GM21423 (cell line): Measurements from ENCODE around the gene SRP14.
"Not testable (repeated sequence)": the region's sequence is repeated elsewhere in the genome, so short reads cannot be mapped to it uniquely, and the experiment has no call there.

Experiments
- ATAC-seq: cut with Tn5 transposase; IDR thresholded peaks from one replicate; pipeline ENCODE4 v1.9.1; 2021; ENCODE audit warnings: mild to moderate bottlenecking, moderate library complexity; ENCODE audit not compliant: unreplicated experiment

Gene SRP14

DNA sequence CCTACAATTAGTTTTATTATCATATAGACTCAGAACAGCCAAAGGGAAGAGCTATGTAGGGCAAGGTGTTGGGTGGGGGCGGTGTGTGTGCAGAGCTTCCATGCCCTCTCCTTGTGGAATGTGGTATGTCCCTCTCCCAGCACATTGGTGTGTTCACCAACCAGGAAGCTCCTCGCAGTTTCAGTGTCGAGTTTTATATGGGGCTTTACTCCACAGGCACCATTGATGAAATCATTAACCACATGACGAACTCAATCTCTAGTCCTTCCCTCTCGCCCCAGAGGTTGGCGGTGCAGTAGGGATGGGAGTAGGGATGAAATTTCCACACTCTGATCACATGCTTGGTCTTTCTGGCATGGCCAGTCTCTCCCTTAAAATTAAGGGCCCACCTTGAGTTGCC, 13.6 kb upstream of the SRP14 start:
- no peak for ATAC-seq

DNA sequence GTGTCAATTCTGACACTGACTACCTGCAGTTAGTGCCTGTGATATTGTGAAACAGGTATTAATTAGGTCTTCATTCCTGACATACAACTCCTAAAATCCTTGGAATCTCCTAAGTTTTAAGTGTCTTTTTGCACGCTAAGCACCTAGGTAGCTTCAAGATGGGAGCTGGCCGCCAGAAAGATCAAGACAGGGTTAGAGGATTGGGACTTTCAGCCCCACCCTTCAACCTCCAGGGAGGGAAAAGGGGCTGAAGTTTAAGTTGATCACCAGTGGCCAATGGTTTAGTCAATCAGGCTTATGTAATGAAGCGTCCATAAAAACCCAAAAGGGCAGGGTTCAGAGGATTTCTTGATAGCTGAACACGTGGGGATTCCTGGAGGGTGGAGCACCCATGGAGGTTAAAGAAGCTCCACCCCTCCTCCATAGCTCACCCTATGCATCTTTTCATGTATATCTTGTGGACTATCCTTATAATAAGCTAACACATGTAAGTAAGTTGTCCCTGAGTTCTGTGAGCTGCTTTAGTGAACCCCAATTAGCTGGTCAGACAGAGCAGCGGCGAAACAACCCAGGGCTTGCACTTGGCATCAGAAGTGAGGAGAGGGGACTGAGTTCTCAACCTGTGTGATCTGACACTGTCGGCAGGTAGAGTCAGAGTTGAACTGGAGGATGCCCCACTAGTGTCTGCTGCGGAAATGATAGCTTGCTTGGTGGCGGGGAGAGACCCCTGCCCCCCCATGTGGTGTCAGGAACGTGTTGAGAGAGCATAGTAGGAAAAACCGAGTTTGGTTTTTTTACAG, 12.8 kb upstream of the SRP14 start:
- ATAC-seq: no peak

DNA sequence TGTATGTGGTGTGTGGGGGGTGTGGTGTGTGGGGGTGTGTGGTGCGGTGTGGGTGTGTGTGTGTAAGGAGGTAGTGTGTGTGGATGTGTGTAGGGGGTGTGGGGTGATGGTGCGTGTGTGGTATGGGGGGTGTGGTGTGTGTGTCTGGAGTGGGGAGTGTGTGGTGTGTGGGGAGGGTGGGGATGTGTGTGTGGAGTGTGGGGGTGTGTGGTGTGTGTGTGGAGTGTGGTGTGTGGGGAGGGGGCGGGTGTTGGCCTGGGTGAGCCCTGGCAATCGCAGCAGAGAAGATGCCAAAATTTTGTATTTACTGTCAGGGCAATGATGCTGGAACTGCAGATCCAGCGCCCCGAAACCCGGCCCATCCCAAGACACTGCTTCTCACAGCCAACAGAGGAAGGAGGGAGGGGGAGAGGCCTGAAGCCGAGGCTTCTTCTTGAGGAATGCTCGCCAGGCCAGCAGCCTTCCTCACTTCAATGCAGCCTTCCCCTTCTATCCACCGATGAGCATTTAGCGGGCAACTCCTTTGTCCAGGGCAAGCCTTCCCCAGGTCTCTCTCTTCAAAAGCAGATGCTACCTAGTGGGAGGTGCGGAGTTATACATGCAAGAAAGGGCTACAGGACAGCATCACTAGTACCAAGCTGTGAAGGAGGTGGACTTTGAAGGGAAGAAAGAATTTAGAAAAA, 11.9 kb upstream of the SRP14 start:
- ATAC-seq: no peak

DNA sequence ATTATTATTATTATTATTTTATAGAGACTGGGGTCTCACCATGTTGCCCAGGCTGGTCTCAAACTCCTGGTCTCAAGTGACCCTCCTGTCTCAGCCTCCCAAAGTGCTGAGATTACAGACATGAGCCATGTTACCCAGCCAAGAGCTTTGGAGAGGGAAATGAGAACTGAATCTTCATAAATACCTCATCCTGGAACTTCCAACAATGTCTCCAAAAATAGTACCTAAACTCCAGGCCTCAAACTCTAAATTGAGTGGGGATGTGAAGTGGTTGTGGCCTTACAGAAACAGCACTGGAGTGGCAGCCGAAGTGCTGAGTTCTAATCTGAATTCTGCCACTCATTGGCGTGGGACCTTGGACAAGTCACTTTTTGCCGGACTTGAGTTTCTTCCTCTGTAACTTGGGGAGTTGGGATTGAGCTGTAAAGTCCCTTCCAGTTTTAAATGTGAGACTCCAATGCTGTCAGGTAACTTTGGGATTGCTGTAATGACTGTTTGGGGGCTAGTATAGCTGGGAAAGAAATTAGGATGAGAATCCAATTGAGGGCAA, 10.0 kb upstream of the SRP14 start:
- ATAC-seq: no peak

DNA sequence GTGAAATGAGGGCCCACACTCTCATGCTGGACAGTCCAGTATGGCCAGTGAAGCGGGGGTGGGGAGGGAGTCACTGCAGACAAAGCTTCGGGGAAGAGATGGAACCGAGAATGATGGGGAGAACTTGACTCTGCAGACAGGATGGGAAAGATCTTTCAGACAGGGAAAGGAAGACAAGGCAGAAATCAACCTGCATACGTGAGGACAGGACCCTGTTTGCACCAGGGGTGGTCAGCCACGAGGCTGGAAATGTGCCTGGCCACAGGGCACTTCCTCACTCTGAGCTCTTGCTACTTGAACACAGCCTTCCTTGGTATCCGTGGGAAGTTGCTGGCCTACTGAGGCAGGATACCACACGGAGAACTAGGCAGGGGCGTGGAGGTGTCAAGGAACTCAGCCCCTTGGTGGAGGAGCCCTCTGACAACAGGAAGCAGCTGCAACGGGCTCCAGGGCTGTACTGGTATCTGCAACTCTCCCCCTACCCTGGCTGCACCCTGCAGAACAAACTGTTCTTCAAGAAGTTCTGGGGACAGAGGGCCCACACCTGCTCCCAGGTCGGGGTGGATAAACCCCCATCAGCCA, 9.3 kb upstream of the SRP14 start:
- ATAC-seq: peak; percentile 21

DNA sequence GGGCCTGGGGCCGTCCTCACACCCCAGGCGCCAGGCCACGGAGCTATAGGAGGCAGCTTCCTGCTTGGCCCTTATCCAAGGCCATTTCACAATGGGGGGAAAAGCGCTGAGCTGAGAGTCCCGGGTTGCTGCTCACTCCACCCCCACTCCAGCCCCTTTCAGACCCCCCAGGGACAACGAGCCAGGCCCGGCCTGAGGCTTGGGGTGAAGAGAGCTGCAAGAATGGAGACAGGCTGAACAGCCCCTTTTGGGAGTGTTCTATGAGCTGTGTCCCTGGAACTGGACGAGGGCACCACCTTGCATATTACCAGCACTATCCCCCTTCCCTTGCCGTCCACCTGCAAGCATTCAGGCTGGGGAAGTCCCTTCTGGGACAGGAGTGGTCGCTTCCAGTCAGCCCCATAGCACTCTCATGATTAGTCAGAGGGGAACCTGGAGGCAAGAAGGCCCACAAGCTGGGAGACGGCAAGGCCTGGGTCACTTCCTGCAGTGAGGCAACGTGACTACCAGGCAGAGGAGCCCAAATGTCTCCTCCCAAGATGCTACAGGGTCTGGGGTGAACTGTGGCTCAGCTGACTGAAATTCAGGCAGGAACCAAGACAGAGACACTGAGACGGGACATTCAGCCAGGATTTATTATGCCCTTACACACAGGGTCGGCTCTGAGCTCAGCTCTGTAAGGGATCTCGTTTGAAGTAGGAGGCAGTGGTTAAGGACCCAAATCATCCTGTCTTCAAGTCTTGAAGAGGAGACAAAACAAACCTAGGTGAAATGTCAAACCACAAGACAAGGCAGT, 8.6 kb upstream of the SRP14 start:
- peak; percentile 51 for ATAC-seq

DNA sequence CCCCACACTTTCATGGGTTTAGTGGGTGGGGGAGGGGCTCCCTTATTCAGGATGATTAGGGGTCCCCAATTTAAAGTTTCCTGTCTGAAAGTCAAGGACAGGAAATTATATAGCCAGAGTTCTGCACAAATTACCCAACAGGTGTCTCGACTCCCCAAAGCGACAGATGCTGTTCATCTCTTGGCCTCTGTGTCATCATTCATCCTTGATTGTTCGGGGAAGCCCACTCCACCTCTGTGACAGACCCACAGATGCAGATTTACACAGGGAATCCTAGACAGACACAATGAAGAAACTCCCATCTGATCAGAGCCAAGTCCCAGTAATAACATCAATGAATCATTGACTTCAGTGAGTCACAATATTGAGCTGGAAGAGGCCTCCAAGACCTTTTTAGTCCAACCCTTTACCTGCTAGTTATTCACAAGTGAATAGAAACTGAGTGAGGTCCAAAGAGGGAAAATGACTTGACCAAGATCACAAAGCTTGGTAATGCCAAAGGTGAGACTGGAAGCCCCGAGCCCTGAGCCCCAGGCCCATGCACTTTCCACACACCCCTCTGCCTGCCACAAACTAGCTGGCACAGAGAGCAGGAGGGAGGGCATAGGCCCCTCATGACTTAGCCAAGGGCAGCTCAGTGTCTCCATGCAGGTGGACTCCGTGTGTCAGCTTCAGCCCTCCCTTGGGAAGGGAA, 7.9 kb upstream of the SRP14 start:
- ATAC-seq: no peak

DNA sequence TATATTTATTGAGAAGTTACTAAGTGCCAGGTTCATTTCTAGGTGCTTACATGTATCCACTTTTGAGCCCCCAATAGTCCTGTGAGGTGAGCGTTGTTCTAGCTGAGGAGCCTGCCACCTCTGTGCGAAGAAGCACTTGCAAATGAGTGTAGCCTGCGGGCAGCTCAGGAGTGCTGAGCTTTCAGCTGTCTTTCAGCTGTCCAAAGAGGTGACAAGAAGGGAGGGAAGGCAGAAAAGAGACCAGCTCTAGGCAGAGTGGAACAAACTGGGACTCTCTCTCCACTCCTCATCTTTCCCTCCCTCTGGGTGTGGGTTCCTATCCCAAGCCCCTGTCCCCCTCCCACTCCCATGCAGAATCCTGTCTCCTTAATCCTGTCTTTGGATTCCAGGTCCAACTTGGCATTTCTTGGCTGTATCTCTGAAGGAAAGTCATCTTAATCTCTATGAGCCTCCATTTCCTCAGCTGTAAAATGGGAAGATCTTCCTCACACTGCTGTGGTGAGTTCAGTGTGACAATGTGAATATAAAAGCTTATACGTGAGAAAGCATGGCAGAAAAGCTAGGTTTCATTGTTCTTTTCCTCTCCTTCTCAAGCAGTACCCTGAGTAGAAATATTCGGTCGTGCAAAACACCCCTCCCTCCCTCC, 6.7 kb upstream of the SRP14 start:
- ATAC-seq: no peak

DNA sequence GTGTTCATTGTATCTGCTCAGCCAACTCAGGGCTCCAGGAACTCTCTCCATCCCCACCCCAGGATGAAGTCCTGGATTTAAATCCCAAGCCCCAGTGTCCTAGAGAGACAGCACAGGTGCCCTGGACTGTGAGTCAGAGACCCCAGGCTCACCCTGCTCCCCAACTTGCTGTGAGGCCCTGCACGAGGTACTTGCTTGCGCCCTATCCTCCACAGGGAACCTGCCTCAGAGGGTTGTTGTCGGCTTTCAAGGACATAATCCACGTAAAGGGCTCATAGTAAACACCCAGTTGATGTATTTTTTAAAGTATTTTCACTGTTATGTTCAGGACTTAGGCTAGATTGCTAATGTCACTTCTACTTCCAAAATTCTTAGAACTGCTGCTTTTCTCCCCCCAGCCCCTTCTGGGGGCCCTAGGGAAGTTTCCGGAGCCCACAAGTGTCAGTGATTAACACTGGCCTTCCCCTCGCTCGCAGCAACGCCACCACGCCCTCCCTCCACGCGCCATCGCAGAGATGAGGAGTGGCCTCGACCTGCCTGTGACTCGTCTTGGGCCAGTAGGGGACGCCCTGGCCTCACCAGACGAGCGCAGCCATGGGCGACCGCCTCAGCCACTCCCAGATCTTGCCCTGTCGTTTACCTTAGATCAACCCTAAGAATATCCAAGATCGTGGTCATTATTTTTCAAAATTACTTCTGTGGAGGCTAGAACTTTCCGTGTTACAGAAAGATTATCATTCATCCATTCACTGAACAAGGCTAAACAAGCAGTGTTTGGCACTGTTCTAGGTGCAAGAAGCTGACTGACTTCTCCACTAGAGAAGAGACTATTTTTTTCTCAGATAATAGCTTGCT, 6.0 kb upstream of the SRP14 start:
- peak; percentile 69 for ATAC-seq

DNA sequence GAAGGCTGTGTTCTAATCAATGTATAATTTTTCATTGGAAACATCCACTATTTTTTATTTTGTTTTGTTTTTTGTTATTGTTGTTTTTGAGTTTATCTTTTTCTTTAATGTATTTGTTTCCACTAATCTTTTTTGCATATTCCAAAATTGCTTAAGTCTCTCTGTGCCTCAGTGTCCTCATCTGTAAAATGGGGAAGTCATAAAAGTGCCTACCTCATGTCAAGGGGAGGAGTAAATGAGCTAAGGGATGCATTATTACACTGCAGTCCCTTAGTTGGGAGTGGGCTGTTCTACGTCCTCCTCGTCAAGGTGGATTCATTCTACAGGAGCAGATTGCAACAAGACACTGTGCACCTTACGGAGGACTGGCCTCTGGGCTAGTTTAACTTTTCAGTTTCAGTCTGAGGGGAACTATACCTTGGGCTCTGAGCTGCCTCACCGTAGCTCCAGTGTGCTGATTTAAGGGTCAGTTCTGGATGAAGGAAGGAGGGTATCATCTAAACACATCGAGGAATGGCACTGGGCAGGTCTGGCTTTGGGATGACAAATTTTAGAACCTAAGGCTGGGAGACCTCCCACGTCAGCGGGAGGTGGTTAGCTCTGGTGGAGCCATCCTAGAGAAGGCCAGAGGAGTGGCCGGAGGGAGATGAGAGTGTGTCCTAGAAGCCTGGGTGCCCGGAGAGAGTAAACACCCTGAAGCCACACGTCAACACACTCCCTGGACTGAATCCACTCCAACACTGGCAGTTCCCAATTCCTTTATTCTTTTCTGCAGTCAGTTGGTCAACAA, 5.1 kb upstream of the SRP14 start:
- ATAC-seq: no peak

DNA sequence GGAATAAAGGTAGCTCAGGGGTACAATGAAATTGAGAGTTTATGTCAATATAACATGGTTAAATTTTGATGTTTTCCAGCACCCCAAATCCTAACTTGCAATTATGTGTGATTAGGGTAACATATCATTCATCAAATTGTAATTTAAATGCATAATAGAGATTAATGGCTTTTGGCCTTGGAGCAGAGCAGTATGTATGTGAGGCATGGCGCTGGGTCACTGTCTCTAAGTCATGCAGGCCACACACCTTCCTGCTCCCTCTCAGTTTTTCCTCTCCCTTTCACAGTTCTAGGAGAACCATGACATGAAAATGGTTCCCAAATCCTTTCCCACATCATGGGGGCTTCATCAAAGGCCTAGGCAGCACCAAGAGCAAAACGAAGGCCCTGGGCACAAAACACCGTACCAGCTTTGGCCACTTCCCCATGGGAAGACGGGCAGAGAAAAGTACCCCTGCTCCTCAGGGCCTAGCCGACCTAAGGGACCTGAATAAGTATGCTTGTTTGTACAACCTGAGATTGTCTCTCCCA, 3.9 kb upstream of the SRP14 start:
- ATAC-seq: no peak

DNA sequence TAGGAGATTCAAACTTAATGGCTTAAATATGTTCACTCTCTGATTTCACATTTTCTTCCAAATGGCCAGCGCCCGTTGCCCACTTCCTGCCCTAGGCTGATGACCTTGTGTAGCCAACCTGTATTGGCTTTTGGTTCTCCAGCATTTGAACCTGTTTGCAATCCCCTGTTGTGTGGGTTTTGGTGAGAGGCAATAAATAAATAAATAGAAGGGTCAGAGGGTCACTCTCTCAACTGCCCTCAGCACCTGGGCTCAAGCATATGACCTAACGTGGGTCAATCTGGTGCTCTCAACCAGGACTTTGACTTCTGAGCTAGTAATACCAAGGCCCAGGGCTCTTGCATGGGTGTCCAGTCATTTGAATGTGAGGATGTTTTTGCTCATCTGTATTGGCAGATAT, 1.8 kb upstream of the SRP14 start:
- no peak for ATAC-seq

DNA sequence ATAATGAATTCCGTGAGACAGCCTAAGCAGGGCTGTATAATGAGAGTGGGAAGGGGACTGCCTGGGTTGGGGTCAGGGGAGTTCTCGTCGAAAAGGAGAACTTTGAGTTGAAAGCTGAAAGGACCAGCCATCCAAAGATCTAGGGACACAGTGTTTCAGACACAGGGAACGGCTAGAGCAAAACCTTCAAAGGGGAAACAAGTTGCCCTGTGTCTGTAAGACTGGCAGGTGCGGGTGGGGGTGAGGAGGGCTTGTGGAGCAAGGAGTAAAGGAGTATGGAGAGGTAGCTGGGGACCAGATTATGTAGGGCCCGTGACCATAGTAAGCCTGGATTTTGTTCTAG, 1.3 kb upstream of the SRP14 start:
- no peak for ATAC-seq

DNA sequence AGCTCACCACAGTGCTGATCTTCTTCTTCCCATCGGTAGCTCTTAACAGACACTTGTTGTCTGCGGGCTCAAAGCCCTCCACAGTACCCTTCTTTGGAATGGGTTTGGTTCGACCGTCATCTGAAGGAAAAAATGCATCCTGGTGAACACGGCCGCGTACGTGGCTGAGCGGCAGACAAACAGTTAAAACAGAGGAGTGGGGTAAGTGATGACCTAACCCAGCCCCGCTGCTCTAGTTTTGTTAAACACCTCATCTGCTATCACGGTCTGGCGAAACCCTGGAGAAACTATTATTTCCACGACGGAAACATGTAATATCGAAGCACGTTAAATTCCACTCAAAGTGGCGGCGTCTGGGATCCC, 725 bp downstream of the SRP14 start:
- ATAC-seq: no peak

DNA sequence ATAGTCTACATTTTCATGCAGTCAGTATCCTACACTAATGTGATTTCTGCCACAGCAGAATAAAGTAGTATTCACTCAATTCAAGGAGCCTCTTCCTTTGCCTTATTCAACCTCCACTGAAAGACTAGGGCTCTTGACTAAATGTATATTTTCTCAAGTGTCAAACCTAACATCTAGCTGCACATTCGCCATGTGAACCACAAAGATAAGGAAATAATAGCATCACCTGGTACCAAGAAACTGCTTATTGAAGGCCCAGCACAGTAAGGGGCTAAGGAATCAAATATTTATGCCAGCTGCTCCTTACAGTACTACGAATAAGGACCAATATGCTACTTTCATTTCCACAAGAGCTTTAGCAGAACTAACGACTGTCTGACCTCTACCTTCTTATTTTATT, 1.3 kb downstream of the SRP14 start:
- no peak for ATAC-seq

DNA sequence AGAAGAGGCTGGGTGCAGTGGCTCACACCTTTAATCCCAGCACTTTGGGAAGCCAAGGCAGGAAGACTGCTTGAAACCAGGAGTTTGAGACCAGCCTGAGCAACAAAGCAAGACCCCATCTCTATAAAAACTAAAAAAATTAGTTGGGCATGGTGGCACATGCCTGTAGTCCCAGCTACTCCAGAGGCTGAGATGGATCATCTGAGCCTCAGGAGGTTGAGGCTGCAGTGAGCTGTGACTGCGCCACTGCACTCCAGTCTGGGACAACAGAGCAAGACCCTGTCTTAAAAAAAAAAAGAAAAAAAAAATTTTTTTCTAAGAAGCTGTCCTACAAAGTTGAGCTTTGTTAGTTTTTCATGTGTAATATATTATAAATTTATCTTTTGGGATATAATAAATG, 3.8 kb downstream of the SRP14 start:
- not testable (repeated sequence) for ATAC-seq

DNA sequence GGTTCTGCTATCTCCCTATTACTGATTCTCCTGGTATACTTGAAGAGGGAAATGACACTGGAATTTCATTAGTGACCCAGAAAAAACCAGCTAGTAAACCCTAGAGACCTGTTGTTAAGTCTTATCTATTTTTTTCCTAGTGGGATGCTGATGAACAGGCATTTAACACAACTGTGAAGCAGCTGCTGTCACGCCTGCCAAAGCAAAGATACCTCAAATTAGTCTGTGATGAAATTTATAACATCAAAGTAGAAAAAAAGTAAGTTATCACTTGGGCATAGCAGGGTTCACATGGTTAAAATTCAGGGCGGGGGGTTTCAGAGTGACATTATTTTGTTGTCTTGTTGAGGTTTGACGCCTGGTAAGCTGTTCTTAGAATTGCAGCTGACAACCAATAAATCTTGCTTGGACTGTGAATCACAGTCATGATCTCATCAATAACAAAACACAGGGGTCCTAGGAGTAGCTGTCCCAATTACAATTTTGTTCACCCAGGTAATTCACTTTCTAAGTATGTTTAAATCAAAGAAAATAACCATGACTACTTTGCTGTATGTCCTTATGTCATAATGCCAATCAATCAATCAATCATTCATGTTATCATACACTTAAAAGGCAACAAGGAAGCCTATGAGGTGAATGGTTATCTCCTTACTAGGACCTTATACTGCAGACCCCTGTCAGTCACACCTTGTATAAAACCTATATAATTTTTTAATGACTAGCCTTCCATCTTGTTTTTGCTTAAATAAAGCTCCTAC, 4.6 kb downstream of the SRP14 start:
- ATAC-seq: no peak
